ENCODE data around the gene ENGASE. TPM values are rescaled to one million over a fixed set of nuclear protein-coding genes. Genes with fewer than 3 reads are reported as not detected.

Gene ENGASE
- total RNA-seq, 2 donors from 2014 or later = 85.4 to 89.5 TPM

GRCh38 chr17:79048826-79049755 lies 25.5 kb upstream of the ENGASE start:
- ATAC-seq = no peak
- intact Hi-C loops (cut with DNase I, micrococcal nuclease) = no loop called here
- no peak for DNase-seq

GRCh38 chr17:79049821-79050220 lies 24.8 kb upstream of the ENGASE start:
- ATAC-seq (no peak), DNase-seq (no peak)
- intact Hi-C loops (cut with DNase I, micrococcal nuclease) = no loop called here

- DNase-seq (no peak), ATAC-seq (no peak)
- intact Hi-C loops (cut with DNase I, micrococcal nuclease) = no loop called here
Measured at GRCh38 chr17:79050551-79050950, 24.1 kb upstream of the ENGASE start.

GRCh38 chr17:79051306-79051705 lies 23.3 kb upstream of the ENGASE start:
- ATAC-seq (no peak), DNase-seq (no peak)
- intact Hi-C loops (cut with DNase I, micrococcal nuclease) = no loop called here

GRCh38 chr17:79052131-79052530 lies 22.5 kb upstream of the ENGASE start:
- intact Hi-C loops (cut with DNase I, micrococcal nuclease) = no loop called here
- ATAC-seq (no peak), DNase-seq (no peak)

GRCh38 chr17:79053251-79053925 lies 21.2 kb upstream of the ENGASE start:
- intact Hi-C loops (cut with DNase I, micrococcal nuclease) = no loop called here
- ATAC-seq (no peak), DNase-seq (no peak)

- ATAC-seq = no peak
- DNase-seq = no peak
- intact Hi-C loops (cut with DNase I, micrococcal nuclease) = no loop called here
Measured at GRCh38 chr17:79054200-79054960, 20.2 kb upstream of the ENGASE start.

- ATAC-seq = no peak
- intact Hi-C loops (cut with DNase I, micrococcal nuclease) = no loop called here
- DNase-seq = no peak
Measured at GRCh38 chr17:79055197-79055596, 19.4 kb upstream of the ENGASE start.

GRCh38 chr17:79057737-79058385 lies 16.8 kb upstream of the ENGASE start:
- ATAC-seq (no peak), DNase-seq (no peak)
- intact Hi-C loops (cut with DNase I, micrococcal nuclease) = no loop called here

GRCh38 chr17:79062691-79063090 lies 11.9 kb upstream of the ENGASE start:
- DNase-seq = no peak
- intact Hi-C loops (cut with DNase I, micrococcal nuclease) = no loop called here
- no peak for ATAC-seq

- no peak for DNase-seq
- no peak for ATAC-seq
- intact Hi-C loops (cut with DNase I, micrococcal nuclease) = no loop called here
Measured at GRCh38 chr17:79064026-79064425, 10.6 kb upstream of the ENGASE start.

GRCh38 chr17:79065105-79065670 lies 9.4 kb upstream of the ENGASE start:
- DNase-seq = peak in 1 of 2 donors; percentile 75
- peak; percentile 88 for ATAC-seq
- intact Hi-C loops (cut with DNase I, micrococcal nuclease) = no loop called here

GRCh38 chr17:79066963-79067362 lies 7.7 kb upstream of the ENGASE start:
- intact Hi-C loops (cut with DNase I, micrococcal nuclease) = no loop called here
- ATAC-seq (no peak), DNase-seq (no peak)

GRCh38 chr17:79070266-79070880 lies 4.3 kb upstream of the ENGASE start:
- DNase-seq = no peak
- intact Hi-C loops (cut with DNase I, micrococcal nuclease) = no loop called here

GRCh38 chr17:79071161-79071740 lies 3.4 kb upstream of the ENGASE start:
- DNase-seq (no peak), ATAC-seq (no peak)
- intact Hi-C loops (cut with DNase I, micrococcal nuclease) = no loop called here

More at GRCh38 chr17:79070266-79070880, 4.3 kb upstream of the ENGASE start:
- no peak for ATAC-seq

- no peak for DNase-seq
- no peak for ATAC-seq
- intact Hi-C loops (cut with DNase I, micrococcal nuclease) = no loop called here
Measured at GRCh38 chr17:79072544-79072943, 2.1 kb upstream of the ENGASE start.

GRCh38 chr17:79073016-79073705 lies 1.5 kb upstream of the ENGASE start:
- DNase-seq (no peak), ATAC-seq (peak; percentile 1)
- intact Hi-C loops (cut with DNase I, micrococcal nuclease) = no loop called here
